Measurements from ENCODE around the gene MRPL34.
A peak's percentile ranks its signal among the peaks of the same experiment; 100 is the strongest.

MRPL34 gene

DNA sequence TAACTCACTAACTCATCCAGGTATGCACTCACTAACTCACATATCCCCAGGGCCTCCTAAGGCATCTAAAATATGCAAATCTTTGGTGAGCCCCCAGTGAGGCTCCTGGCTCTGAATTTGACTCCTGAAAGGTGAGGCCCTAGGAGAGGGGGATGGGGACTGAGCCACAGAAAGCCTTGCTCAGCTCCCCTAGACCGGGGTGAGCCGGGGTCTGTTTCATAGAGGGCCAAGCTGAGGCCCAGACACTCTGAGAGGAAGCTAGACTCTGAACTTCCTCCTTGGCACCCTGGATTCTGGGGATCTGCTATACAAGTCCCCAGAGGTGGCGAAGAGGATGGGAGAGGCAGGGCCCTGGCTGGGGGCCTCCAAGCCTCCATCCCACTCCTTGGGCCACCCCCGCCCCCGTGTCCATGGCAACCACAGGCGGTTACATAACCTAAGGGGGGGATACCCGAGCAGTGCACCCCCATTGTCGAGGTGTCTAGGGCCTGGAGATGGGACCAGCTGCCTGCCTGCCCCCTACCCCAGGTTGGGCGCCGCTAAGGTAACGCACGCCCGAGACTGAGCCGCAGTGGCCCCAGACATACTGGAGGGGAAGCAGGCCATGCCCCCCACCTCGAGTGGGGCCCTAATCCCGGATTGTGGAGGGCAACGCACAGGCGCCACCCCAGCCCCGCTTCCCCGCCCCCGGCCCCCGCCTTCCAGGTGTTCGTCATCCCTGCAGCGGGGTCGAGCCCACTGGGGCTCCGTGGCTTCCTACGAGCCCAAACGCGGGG is 3.1 kb upstream of the MRPL34 start:
- Histone ChIP-seq H3K27ac (replicated peaks) (peak overlapping the region; percentile 48; the same call in 1 of the 2 replicates), H3K27me3 (ENCODE audit: insufficient read depth, poor library complexity, severe bottlenecking) (no peaks in the 10 kb centered on the region), H3K4me3 (replicated peaks; ENCODE audit: insufficient read depth, low read length) (peak overlapping the region; percentile 56)
- peak in 1 of 2 experiments; percentile 68 for DNase-seq (ENCODE audit: low read depth in 1 of 2, low spot score in 1 of 2)
- TF ChIP-seq SPI1 (IDR thresholded peaks at IDR 0.05; ENCODE audit: borderline replicate concordance, low read depth) (no peak; the same call in 1 of the 2 replicates), GABPA (IDR thresholded peaks at IDR 0.05; ENCODE audit: low read depth) (no peak), POLR2AphosphoS5 (IDR thresholded peaks at IDR 0.05; ENCODE audit: low read depth) (no peak)
- TF ChIP-seq, protein P1, sequence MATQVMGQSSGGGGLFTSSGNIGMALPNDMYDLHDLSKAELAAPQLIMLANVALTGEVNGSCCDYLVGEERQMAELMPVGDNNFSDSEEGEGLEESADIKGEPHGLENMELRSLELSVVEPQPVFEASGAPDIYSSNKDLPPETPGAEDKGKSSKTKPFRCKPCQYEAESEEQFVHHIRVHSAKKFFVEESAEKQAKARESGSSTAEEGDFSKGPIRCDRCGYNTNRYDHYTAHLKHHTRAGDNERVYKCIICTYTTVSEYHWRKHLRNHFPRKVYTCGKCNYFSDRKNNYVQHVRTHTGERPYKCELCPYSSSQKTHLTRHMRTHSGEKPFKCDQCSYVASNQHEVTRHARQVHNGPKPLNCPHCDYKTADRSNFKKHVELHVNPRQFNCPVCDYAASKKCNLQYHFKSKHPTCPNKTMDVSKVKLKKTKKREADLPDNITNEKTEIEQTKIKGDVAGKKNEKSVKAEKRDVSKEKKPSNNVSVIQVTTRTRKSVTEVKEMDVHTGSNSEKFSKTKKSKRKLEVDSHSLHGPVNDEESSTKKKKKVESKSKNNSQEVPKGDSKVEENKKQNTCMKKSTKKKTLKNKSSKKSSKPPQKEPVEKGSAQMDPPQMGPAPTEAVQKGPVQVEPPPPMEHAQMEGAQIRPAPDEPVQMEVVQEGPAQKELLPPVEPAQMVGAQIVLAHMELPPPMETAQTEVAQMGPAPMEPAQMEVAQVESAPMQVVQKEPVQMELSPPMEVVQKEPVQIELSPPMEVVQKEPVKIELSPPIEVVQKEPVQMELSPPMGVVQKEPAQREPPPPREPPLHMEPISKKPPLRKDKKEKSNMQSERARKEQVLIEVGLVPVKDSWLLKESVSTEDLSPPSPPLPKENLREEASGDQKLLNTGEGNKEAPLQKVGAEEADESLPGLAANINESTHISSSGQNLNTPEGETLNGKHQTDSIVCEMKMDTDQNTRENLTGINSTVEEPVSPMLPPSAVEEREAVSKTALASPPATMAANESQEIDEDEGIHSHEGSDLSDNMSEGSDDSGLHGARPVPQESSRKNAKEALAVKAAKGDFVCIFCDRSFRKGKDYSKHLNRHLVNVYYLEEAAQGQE (IDR thresholded peaks at IDR 0.05; ENCODE audit: insufficient replicate concordance, low read depth): no peak
- TF ChIP-seq, protein P2, sequence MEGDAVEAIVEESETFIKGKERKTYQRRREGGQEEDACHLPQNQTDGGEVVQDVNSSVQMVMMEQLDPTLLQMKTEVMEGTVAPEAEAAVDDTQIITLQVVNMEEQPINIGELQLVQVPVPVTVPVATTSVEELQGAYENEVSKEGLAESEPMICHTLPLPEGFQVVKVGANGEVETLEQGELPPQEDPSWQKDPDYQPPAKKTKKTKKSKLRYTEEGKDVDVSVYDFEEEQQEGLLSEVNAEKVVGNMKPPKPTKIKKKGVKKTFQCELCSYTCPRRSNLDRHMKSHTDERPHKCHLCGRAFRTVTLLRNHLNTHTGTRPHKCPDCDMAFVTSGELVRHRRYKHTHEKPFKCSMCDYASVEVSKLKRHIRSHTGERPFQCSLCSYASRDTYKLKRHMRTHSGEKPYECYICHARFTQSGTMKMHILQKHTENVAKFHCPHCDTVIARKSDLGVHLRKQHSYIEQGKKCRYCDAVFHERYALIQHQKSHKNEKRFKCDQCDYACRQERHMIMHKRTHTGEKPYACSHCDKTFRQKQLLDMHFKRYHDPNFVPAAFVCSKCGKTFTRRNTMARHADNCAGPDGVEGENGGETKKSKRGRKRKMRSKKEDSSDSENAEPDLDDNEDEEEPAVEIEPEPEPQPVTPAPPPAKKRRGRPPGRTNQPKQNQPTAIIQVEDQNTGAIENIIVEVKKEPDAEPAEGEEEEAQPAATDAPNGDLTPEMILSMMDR (IDR thresholded peaks at IDR 0.05; ENCODE audit: insufficient read depth, low read length): no peak

DNA sequence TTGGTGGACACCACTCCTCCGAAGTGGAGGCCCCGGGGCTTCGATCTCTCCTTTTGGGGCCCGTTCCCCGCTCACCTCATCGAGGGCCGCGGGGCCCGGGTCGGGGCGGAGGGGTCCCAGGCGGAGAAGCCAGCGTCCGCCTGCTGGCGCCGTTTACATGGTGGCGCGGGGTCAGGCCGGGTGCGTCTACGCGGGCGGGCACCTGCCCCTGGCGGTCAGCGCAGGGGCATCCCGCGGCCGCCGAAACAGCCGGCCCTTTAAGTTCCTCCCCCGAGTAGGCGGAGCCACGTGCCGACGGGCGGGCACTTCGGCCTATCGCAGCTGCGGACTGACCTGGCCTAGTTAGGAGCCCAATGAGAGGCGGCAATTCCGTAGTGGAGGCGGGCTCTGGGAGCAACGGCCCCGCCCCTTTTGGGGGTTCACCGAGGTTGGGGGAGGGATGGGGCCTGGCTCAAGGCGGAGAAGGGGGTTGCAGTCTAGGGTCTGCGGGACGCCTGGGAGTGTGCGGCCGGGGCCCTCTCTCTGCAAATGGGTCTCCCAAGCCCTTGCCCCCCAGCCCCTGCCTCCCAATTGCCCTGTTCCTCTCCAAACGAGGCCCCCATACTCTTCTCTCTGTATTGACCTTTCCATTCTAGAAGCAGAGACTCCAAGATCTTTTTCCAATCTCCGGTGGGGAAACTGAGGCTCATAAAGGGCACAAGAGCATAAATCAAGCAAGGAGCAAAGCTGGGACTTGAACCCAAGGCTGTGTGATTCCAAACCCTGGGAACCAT is 2.3 kb upstream of the MRPL34 start, which contains the start of gene ABHD8:
Gene ABHD8, minus strand, starts transcription at position 259 of the 773 bp plus-strand sequence. CDS start 1,809 bp downstream, outside the sequence.
- H3K4me3 ChIP-seq (replicated peaks; ENCODE audit: insufficient read depth, low read length): peak within 1 kb of the TSS; percentile 56
- H3K27me3 ChIP-seq (ENCODE audit: insufficient read depth, poor library complexity, severe bottlenecking): no peaks in the 10 kb centered on the region
- peak; percentile 90 to 95 for DNase-seq (ENCODE audit: low read depth in 1 of 2, low spot score in 1 of 2)
- peak within 1 kb of the TSS; percentile 48; the same call in 1 of the 2 replicates for H3K27ac ChIP-seq (replicated peaks)
- TF ChIP-seq GABPA (IDR thresholded peaks at IDR 0.05; ENCODE audit: low read depth): no peak
- TF ChIP-seq SPI1 (IDR thresholded peaks at IDR 0.05; ENCODE audit: borderline replicate concordance, low read depth): no peak; the same call in 1 of the 2 replicates
- TF ChIP-seq, protein P2 (IDR thresholded peaks at IDR 0.05; ENCODE audit: insufficient read depth, low read length): no peak
- TF ChIP-seq POLR2AphosphoS5 (IDR thresholded peaks at IDR 0.05; ENCODE audit: low read depth): no peak; the same call in 1 of the 2 replicates

DNA sequence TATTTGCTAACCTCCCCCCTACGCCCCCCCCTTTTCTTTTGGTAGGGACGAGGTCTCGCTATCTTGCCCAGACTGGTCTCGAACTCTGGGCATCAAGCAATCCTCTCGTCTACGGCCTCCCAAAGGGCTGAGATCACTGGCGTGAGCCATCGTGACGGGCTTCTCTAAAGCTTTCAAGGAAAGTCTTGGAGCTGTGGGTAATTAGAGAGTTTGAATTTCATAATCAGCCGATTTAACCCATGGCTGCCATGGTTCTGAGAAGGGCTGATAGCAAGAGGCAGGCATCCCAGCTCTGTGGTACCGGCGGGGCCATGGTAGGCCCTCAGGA is 1.8 kb upstream of the MRPL34 start:
- no peak overlapping the region for H3K4me3 ChIP-seq (replicated peaks; ENCODE audit: insufficient read depth, low read length)
- no peak overlapping the region for H3K27ac ChIP-seq (replicated peaks)

More for the DNA sequence above, 1.8 kb upstream of the MRPL34 start:
- no peak for TF ChIP-seq GABPA (IDR thresholded peaks at IDR 0.05; ENCODE audit: low read depth)
- TF ChIP-seq, protein P2 (IDR thresholded peaks at IDR 0.05; ENCODE audit: insufficient read depth, low read length): no peak
- no peak for TF ChIP-seq POLR2AphosphoS5 (IDR thresholded peaks at IDR 0.05; ENCODE audit: low read depth)
- no peaks in the 10 kb centered on the region for H3K27me3 ChIP-seq (ENCODE audit: insufficient read depth, poor library complexity, severe bottlenecking)
- no peak for DNase-seq (ENCODE audit: low read depth in 1 of 2, low spot score in 1 of 2)
